Measurements from ENCODE around the gene NTRK3. TPM values are rescaled to one million over a fixed set of nuclear protein-coding genes. Genes with fewer than 3 reads are reported as not detected.

The NTRK3 gene
- total and polyA plus RNA-seq, 2 of the 8 experiments (the other 6 are each of a cell fraction or from before 2014, with no cell fraction given), result 4.5 to 6.8 TPM

GRCh38 chr15:88127432-88127790, 129.1 kb downstream of the NTRK3 start:
- Histone ChIP-seq H4K8ac (ENCODE audit: extremely low read depth, insufficient read depth, low read length) (no peak overlapping the region), H3K36me3 (ENCODE audit: control insufficient read depth in 2 of 4, insufficient read depth in 4 of 4, low read length in 3 of 4) (no peaks in the 10 kb centered on the region), H3K9ac (replicated peaks in 1 of 4; ENCODE audit: extremely low read depth in 1 of 4, low read depth in 3 of 4, low read length in 3 of 4) (no peak overlapping the region), H2BK20ac (ENCODE audit: low read length) (no peak overlapping the region), H2BK12ac (ENCODE audit: low read depth, low read length) (no peak overlapping the region), H2AK5ac (ENCODE audit: low read depth, low read length) (no peak overlapping the region), H3K4ac (replicated peaks; ENCODE audit: insufficient read length, low read depth, low read length) (no peak overlapping the region), H3K4me3 (ENCODE audit: extremely low read depth in 1 of 4, insufficient read depth in 2 of 4, low read depth in 3 of 4, low read length in 4 of 4) (no peak overlapping the region), H4K20me1 (replicated peaks in 1 of 2; ENCODE audit: control insufficient read depth in 1 of 2, insufficient read depth in 2 of 2, low read length in 2 of 2) (no peaks in the 10 kb centered on the region), H3K4me1 (replicated peaks in 1 of 4; ENCODE audit: control insufficient read depth in 3 of 4, insufficient read depth in 4 of 4, low read length in 3 of 4) (peaks cover 0 to 3% (median 1%) of the 10 kb centered on the region in 4 experiments; a peak in 3 of 7 replicates), H3K27me3 (replicated peaks in 1 of 4; ENCODE audit: control insufficient read depth in 3 of 4, extremely low read depth in 1 of 4, insufficient read depth in 3 of 4, low read length in 3 of 4) (no peaks in the 10 kb centered on the region), H2BK5ac (ENCODE audit: low read depth, low read length) (no peak overlapping the region), H3K79me1 (ENCODE audit: low read depth, low read length) (no peaks in the 10 kb centered on the region), H3K79me2 (ENCODE audit: control insufficient read depth in 1 of 2, insufficient read depth in 2 of 2, low read length in 2 of 2) (no peaks in the 10 kb centered on the region), H2AFZ (ENCODE audit: low read length) (no peak overlapping the region), H3K4me2 (ENCODE audit: insufficient read depth in 1 of 2, low read depth in 2 of 2, low read length in 2 of 2) (no peak overlapping the region), H3K23ac (ENCODE audit: insufficient read length) (no peak overlapping the region), H4K91ac (replicated peaks; ENCODE audit: insufficient read length, low read length) (no peak overlapping the region), H3K9me3 (ENCODE audit: insufficient read depth in 2 of 2, low read depth in 1 of 2, low read length in 1 of 2) (no peaks in the 10 kb centered on the region), H3K23me2 (ENCODE audit: low read depth, low read length) (no peaks in the 10 kb centered on the region), H3K27ac (ENCODE audit: low read depth, low read length) (no peak overlapping the region), H3K18ac (ENCODE audit: extremely low read depth, low read length) (no peak overlapping the region), H4K5ac (ENCODE audit: insufficient read length, low read depth, low read length) (no peak overlapping the region), H2BK120ac (replicated peaks; ENCODE audit: low read depth, low read length) (no peak overlapping the region), H3K14ac (ENCODE audit: insufficient read length) (no peak overlapping the region), H3K56ac (replicated peaks; ENCODE audit: insufficient read length, low read depth, low read length) (no peak overlapping the region), H2BK15ac (ENCODE audit: low read length) (no peak overlapping the region)
- CTCF ChIA-PET (ENCODE audit: partially characterized antibody), result no interaction called here
- TF ChIP-seq RNF2 (IDR thresholded peaks at IDR 0.05; ENCODE audit: borderline replicate concordance, low read depth, low read length, missing control alignments, poor library complexity, severe bottlenecking), result no peak
- no peak for TF ChIP-seq CTCF (IDR thresholded peaks at IDR 0.05; ENCODE audit: control extremely low read depth in 1 of 3, insufficient read depth in 1 of 3, low read depth in 1 of 3, low read length in 3 of 3)
- no peak for TF ChIP-seq ATF2 (IDR thresholded peaks at IDR 0.05; ENCODE audit: low read length)
- TF ChIP-seq SIN3A (conservative IDR thresholded peaks at IDR 0.05 in 1 of 2, IDR thresholded peaks at IDR 0.05 in 1 of 2; ENCODE audit: low read depth in 1 of 2, low read length in 2 of 2), result no peak
- no peak for TF ChIP-seq CHD1 (IDR thresholded peaks at IDR 0.05; ENCODE audit: low read depth, low read length)
- no peak for TF ChIP-seq CTBP2 (IDR thresholded peaks at IDR 0.05; ENCODE audit: borderline replicate concordance, insufficient read depth, insufficient read length, low read length)
- no peak for TF ChIP-seq TAF7 (optimal IDR thresholded peaks at IDR 0.05; ENCODE audit: borderline replicate concordance, low read depth, low read length)
- TF ChIP-seq EGR1 (IDR thresholded peaks at IDR 0.05; ENCODE audit: borderline replicate concordance, low read depth, low read length), result no peak
- DNase-seq (ENCODE audit: low read depth in 1 of 2, low spot score in 2 of 2) (no peak), FAIRE-seq (no peak)
- POLR2A ChIA-PET (ENCODE audit: partially characterized antibody), result no interaction called here
